NOMO-1 treated with DMSO at 0.1 percent for 48 hours (cell line): ENCODE measurements around the gene ENSA.
A peak's percentile ranks its signal among the peaks of the same experiment; 100 is the strongest.
"Not testable (repeated sequence)": the region's sequence is repeated elsewhere in the genome, so short reads cannot be mapped to it uniquely, and the experiment has no call there.

ENCODE experiments used
- DNase-seq: peaks from one replicate; lab custom pipeline; 2025; ENCODE audit not compliant: unreplicated experiment; lab: John Stamatoyannopoulos, UW

The ENSA gene, protein sequence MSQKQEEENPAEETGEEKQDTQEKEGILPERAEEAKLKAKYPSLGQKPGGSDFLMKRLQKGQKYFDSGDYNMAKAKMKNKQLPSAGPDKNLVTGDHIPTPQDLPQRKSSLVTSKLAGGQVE

DNA sequence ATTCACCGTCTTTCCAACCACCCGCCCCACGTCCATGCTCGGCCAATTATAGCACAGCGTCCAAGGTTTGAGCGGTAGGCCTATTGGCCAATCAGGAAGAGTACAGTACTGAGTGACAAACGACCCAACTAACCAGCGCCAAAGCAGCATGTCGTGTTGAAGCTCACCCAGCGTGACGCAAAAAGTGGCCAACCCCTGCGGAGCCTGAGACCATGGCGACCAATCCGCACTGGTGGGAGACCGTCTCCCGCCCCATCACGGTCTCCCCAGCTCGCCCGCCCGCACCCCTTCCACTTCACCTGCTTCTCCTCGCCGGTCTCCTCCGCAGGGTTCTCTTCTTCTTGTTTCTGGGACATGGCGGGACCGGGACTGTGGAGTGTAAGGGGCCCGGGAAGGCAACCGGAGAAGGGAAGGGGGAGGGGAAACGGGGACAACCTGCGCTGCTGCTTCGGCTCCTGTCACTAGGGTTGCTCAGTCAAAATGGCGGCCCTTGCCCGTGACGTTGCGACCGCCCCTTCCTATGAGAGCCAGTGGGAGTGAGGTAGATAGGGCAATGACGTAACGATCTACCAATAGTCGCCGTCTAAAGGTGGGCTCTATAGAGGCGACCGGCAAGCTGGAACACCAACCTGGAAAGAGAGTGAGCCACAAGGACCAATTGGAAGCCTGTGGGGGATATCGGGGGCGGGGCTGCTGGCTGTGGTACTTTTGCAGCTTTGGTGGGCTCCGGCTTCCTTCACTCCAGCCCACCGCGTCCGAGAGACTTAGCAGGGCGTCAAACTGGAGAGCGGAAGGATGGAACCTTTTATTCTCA lies at the start of gene ENSA:
Gene ENSA (minus strand): TSS at position 498 of the 814 bp plus-strand sequence. CDS start 142 bp downstream, at position 356.
- DNase-seq, result peak; percentile 99

DNA sequence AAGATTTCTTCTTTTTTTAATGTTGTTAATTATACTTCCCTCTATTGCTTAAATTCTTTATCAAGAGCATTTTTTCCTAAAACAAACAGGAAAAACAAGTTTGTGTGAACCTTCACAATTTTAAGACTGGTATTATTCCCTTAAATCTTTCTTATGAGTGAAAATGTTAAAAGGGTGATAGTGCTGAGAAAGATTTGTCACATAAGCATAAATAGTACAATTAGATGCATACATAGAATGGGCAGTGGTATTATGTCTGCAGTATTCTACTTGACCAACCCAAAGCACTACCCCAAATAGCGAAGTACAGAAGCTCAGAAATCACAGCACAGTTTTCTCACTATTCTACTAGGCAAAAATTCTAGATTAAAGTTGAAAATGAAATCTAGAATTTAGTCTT lies 49.6 kb upstream of the ENSA start:
- no peak for DNase-seq

DNA sequence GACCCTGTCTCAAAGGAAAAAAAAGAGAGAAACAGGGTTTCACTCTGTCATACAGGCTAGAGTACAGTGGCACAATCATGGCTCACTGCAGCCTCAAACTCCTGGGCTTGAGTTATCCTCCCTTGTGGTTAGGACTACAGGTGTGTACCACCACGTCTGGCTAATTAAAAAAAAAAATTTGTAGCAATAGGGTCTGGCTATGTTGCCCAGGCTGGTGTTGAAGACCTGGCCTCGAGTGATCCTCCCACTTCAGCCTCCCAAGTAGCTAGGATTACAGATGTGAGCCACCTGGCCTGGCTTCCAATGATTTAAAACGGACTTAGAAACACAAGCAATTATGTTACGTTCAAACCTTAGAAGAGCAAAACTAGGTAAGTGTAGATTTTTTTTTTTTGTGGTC lies 45.5 kb upstream of the ENSA start:
- no peak for DNase-seq

DNA sequence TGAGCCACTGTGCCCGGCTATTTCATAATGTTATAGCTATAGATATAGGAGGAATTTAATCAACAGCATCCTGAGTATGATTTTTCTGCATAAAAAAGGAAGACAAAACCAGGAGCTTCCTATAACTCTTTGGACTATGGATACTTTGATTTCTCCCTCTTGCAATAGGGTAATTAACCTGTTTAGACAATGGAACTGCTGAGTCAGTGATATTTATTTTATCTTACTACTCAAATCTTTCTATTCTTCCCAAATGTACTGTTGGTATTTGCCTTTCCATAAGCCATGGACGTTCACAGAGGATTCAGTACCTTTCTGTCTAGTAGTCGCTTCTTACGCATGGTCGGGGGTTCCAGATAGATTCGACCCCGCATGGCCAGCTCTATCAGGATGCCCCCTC lies 33.9 kb upstream of the ENSA start:
- no peak for DNase-seq

DNA sequence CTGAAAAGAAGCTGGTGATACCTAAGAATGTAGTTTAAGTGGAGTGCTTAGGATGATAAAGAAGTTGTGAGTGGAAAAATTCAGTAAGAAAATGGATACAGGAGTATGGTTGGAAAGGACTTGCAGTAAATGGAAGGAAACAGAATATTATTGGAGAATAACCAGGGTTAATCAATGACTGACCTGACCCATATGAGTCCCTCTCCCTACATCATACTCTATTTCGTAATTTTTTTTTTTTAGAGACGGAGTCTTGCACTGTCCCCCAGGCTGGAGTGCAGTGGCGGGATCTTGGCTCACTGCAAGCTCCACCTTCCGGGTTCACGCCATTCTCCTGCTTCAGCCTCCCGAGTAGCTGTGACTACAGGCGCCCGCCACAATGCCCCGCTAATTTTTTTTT lies 33.4 kb upstream of the ENSA start:
- no peak for DNase-seq

DNA sequence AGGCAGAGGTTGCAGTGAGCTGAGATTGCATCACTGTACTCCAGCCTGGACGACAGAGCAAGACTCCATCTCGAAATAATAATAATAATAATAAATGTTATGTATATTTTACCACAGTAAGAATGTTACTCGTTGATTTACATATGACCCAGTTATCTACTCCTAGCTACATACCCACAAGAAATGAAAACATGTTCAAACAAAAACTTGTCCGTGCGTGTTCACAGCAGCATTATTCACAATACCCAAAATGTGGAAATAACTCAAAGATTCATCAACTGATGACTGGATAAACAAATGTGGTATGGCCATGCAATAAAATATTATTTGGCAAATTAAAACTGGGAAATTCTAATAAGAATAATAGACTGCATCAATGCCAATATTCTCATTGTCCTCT lies 31.7 kb upstream of the ENSA start:
- DNase-seq, result no peak

DNA sequence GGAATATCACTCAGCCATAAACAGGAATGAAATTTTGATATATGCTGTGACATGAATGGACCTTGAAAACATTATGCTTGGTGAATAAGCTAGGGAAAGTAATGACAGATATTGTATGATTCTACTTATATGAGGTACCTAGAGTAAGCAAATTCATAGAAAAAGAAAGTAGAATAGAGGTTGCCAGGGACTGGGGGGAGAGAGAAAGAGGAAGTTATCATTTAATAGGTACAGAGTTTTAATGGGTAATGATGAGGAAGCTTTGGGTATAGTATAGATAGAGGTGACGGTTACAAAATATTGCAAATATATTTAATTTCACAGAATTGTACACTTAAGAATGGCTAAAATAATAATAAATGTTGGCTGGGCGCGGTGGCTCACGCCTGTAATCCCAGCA lies 31.2 kb upstream of the ENSA start:
- no peak for DNase-seq

DNA sequence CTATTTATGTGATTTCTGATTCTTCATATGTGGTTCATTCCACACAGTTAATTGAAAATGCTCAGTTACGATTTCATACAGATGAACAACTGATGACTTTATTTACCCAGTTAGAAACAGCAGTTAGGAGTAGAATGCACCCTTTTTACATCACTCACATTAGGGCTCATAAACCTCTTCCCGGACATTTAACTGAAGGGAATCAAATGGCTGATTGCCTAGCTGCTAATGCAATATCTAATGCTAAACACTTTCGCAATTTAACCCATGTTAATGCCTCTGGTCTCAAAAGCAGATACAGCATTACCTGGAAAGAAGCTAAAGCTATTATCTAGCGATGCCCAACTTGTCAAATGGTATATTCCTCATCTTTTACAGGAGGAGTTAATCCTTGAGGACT lies 27.7 kb upstream of the ENSA start:
- not testable (repeated sequence) for DNase-seq

DNA sequence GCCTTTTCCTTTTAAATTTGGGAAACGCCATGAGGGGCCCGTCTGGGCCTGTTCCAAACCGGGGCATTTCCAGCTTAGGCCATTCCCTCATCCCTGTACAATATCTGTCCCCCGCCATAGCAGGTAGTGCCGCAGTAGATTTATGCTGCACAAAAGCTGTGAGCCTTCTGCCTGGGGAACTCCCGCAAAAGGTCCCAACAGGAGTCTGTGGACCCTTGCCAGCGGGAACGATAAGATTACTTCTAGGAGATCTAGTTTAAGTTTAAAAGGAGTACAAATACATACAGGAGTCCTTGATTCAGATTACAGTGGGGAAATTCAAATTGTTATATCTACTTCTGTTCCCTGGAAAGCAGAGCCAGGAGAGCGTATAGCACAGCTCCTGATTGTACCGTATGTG lies 25.2 kb upstream of the ENSA start:
- DNase-seq, result not testable (repeated sequence)

DNA sequence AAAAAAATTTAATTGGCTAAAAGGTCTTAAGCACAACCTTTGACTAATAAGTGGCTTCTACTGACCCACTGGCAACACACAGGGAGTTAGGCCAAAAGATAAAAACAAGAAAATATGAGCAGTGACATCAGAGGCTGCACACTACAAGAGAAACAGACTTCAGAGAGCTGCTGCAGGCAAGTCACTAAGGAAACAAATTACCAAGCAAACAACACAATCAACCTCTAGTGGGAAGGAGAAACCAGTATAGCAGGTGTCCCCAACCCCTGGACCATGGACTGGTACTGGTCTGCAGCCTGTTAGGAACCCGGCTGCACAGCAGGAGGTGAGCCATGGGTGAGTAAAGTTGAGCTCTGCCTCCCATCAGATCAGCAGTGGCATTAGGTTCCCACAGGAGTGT lies 20.8 kb upstream of the ENSA start:
- no peak for DNase-seq

DNA sequence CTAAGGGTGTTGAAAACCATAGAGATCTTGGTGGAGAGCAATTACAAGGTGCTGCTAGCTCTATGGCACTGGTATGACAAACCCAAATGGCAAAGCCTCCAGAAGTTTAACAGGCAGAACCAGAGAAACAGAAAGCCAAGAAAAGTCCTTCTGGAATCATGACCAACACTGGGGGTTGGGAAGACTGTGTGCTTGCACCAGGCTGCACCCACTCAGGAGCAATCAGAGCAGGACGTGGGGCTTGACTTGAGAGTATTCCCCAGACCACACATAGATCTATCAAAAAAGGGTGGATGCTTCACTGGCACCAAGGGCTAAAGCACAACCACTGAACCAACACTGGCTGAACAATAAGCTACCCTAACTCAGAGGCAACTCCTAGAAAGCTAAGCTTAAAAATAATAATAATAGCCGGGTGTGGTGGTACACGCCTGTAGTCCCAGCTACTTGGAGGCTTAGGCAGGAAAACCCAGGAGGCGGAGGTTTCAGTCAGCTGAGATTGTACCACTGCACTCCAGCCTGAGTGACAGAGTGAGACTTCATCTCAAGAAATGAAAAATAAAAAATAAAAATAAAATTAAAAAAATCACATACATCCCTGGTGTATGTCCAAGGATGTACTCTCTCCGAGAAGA lies 20.1 kb upstream of the ENSA start:
- no peak for DNase-seq

DNA sequence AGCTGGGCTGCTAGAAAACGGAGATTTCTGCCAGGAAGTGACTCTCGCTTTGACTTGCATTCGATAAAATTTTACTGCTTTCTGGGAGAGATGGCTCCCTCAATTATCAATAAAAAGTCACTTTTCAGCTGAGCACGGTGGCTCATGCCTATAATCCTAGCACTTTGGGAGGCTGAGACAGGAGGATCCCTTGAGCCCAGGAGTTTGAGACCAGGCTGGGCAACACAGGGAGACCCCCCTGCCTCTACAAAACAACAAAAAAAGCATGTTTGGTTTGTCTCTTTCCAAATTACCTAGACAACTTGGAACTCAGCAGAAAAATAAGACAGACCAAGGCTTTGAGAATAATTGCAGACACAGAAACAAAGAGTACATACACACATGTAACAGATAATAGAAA lies 12.9 kb upstream of the ENSA start:
- DNase-seq, result no peak

DNA sequence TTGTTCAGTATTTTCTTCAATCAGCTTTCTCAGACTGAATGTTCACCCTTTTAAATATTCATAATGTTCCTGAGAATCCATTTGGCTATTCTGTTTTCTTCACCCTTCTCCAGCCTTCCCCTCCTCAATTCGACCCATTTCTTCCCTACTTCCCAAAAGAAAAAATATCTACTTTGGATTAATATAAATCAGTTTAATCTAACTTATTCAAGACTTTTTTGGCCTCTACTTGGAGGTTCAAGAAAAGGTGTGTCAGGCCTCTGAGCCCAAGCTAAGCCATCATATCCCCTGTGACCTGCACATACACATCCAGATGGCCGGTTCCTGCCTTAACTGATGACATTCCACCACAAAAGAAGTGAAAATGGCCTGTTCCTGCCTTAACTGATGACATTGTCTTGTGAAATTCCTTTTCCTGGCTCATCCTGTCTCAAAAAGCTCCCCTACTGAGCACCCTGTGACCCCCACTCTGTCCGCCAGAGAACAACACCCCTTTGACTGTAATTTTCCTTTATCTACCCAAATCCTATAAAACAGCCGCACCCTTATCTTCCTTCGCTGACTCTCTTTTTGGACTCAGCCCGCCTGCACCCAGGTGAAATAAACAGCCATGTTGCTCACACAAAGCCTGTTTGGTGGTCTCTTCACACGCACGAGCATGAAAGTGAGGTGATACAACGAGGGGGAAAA lies 11.9 kb upstream of the ENSA start:
- not testable (repeated sequence) for DNase-seq

DNA sequence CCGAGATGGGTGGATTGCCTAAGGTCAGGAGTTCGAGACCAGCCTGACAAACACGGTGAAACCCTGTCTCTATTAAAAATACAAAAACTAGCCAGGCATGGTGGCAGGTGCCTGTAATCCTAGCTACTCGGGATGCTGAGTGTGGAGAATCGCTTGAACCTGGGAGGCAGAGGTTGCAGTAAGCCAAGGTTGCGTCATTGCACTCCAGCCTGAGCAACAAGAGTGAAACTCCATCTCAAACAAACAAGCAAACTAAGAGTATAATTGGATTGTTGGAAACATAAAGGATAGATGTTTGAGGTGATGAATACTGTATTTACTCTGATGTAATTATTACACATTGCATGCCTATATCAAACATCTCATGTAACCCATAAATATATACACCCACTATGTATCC lies 9.0 kb upstream of the ENSA start:
- not testable (repeated sequence) for DNase-seq

DNA sequence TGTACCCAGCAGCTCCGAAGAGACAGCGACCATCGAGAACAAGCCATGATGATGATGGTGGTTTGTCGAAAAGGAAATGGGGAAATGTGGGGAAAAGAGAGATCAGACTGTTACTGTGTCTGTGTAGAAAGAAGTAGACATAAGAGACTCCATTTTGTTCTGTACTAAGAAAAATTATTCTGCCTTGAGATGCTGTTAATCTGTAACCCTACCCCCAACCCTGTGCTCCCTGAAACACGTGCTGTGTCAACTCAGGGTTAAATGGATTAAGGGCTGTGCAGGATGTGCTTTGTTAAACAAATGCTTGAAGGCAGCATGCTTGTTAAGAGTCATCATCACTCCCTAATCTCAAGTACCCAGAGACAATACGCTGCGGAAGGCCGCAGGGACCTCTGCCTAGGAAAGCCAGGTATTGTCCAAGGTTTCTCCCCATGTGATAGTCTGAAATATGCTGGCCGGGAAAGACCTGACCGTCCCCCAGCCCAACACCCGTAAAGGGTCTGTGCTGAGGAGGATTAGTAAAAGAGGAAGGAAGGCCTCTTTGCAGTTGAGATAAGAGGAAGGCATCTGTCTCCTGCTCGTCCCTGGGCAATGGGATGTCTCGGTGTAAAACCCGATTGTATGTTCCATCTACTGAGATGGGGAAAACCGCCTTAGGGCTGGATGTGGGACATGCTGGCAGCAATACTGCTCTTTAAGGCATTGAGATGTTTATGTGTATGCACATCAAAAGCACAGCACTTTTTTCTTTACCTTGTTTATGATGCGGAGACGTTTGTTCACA lies 5.6 kb upstream of the ENSA start:
- DNase-seq, result not testable (repeated sequence)

DNA sequence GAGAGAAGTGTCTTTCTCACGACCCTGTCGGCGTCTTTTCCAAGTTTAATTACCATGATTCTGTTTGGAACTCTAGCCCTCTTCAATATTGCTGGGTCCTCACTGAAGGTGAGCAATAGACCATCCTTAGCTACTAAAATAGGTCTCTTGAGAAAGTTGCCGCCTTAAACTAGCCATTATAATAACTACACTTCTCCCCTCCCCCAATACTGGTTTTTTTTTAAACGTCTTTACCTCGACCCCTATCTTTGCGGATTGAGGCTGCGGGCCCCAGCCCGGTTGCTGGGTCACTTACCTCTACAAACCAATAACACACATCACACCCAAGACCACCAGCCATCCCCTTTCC lies 672 bp downstream of the ENSA start:
- DNase-seq, result no peak

DNA sequence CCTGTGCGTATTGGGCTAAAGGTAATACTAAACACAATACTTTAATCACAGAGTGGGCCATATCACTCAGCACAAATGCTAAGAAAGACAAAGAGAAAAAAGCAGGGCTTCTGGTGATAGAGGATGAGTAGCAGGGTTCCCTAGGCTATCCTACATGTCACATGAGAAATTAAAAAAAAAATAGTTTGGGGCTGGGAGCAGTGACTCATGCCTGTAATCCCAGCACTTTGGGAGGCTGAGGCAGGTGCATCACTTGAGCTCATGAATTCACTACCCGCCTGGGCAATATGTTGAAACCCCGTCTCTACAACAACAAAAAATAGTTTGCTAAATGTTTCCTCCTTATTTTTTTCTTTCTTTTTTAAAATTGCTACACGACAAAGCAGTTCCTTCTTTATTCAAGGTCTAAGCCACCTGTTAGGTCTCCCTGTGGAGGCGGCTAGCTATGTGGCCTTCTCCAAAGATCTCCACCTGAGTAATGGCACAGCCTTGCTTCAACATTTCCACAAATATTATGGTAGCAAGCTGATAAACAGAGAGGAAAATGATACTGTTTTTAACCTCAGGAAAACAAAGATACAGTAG lies 1.5 kb downstream of the ENSA start:
- no peak for DNase-seq

DNA sequence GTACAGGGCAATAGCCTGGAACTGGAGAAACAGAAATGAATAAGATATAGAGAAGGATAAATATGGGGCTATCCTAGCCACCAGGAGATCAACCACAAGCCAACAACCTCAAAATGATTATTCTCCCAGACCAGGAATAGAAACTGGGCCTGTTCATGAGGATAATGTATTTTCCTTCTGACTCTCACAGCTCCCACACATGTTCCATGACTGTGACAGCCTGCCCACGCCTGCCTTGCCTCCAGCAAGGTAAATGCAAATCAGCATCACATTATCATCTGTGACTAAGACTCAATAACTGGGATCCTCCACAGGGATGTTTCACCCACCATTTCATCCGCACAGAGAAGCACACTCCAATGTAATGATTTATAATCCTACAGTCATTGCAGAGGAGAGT lies 3.3 kb downstream of the ENSA start:
- DNase-seq, result no peak

DNA sequence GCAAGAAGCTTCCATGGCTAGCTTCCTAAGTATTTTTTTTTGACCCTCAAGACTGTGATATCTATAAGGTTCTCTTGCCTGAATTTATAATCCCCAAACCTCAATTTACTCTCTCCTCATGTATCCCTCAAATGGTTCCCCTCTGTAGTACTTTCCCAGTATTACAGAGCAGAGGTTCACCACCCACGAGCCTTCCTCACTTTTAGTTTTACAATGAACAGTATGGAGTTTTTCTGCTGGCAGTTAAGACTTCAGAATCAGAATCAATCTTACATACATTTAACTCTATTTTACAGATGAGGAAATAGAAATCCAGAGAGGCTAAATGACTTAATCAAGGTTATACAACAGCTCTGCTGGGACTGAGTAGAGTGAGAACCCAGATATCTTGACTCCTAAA lies 4.9 kb downstream of the ENSA start:
- DNase-seq, result not testable (repeated sequence)

DNA sequence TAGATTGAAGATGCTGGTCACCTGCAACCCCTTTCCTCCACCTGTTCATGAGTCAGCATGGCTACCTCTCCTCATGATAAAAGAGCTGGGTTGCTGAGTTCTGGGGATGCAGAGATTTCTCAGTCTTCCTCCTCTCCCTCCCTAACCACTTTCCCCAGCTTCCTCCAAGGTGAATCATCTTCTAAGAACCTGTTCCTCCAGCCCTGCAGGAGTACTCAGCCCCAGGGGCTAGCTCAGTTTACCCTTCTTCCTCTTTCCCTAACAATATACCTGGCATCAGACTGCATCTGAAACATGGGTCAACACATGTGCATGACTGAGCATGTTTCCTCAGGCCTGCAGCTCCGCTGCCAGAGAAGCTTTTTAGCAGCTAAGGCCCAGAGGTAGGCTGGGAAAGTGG lies 5.3 kb downstream of the ENSA start:
- not testable (repeated sequence) for DNase-seq
